ENCODE data around the gene ZBTB5. TPM values are rescaled to one million over a fixed set of nuclear protein-coding genes. Genes with fewer than 3 reads are reported as not detected.

The ZBTB5 gene
- polyA plus RNA-seq, 2 of the 4 experiments (the other 2 are of a cell fraction), result 12.4 to 18.1 TPM

GRCh38 chr9:37501957-37502596 lies 36.8 kb upstream of the ZBTB5 start:
- TF ChIP-seq CHD2 (IDR thresholded peaks at IDR 0.05; ENCODE audit: low read length, partially characterized antibody) (no peak), NPAS2 (CRISPR knock-in tag; IDR thresholded peaks at IDR 0.05; ENCODE audit: borderline replicate concordance) (no peak), ZFP36 (IDR thresholded peaks at IDR 0.05; ENCODE audit: borderline replicate concordance, partially characterized antibody) (no peak), BCL3 (IDR thresholded peaks at IDR 0.05) (no peak), JUN (IDR thresholded peaks at IDR 0.05) (no peak), PHF8 (IDR thresholded peaks at IDR 0.05; ENCODE audit: borderline replicate concordance, low read depth) (no peak), EP300 (IDR thresholded peaks at IDR 0.05) (no peak)
- ATAC-seq, result no peak
- no peak for FAIRE-seq
- Histone ChIP-seq H3K4me2 (no peak overlapping the region), H3K4me3 (no peak overlapping the region), H3K27ac (no peak overlapping the region), H3K4me1 (no peaks in the 10 kb centered on the region), H3K9me3 (no peaks in the 10 kb centered on the region)
- POLR2A ChIA-PET, result no interaction called here
- DNase-seq (ENCODE audit: low read depth in 1 of 2, low spot score in 1 of 2), result no peak
- CTCF ChIA-PET, result interaction anchor here (0.6 kb wide), 1 partner anchor 20 kb away, joined by 3 read pairs; no protein-coding TSS in a partner anchor
- 99% methylated on average over 2 of the region's 2 CpGs for WGBS (ENCODE audit: missing lambda C conversion rate)

GRCh38 chr9:37499297-37499696 lies 34.0 kb upstream of the ZBTB5 start:
- H3K4me3 ChIP-seq, result no peak overlapping the region
- peak overlapping the region in 1 of 2 experiments; percentile 20; a peak in 2 of 6 replicates for H3K27ac ChIP-seq
- H3K4me2 ChIP-seq, result no peak overlapping the region
- no peaks in the 10 kb centered on the region for H3K9me3 ChIP-seq
- no peak for TF ChIP-seq JUN (IDR thresholded peaks at IDR 0.05)
- TF ChIP-seq NFE2L2 (conservative IDR thresholded peaks at IDR 0.05; ENCODE audit: low read length), result peak; percentile 93
- peak; percentile 94 for TF ChIP-seq MAFK (IDR thresholded peaks at IDR 0.05; ENCODE audit: partially characterized antibody)
- DNase-seq (ENCODE audit: low read depth in 1 of 2, low spot score in 1 of 2), result no peak
- POLR2A ChIA-PET, result no interaction called here
- H3K4me1 ChIP-seq, result no peaks in the 10 kb centered on the region
- no peak for ATAC-seq
- CTCF ChIA-PET, result no interaction called here
- WGBS (ENCODE audit: missing lambda C conversion rate), result 95% methylated on average over 6 of the region's 6 CpGs
- no peak for FAIRE-seq

GRCh38 chr9:37498457-37498856 lies 33.2 kb upstream of the ZBTB5 start:
- ChIA-PET CTCF (interaction anchor here (0.8 to 1.2 kb wide), 2 partner anchors 11 to 15 kb away, joined by 3 to 5 read pairs; no protein-coding TSS in a partner anchor), POLR2A (no interaction called here)
- no peak overlapping the region for H3K4me3 ChIP-seq
- DNase-seq (ENCODE audit: low read depth in 1 of 2, low spot score in 1 of 2) (no peak), FAIRE-seq (no peak), ATAC-seq (no peak)
- TF ChIP-seq SMC3 (IDR thresholded peaks at IDR 0.05), result no peak
- TF ChIP-seq MAFK (IDR thresholded peaks at IDR 0.05; ENCODE audit: partially characterized antibody), result peak; percentile 75
- WGBS (ENCODE audit: missing lambda C conversion rate), result 91% methylated on average over 3 of the region's 3 CpGs
- no peak overlapping the region for H3K4me2 ChIP-seq
- H3K9me3 ChIP-seq, result no peaks in the 10 kb centered on the region
- H3K4me1 ChIP-seq, result no peaks in the 10 kb centered on the region
- H3K27ac ChIP-seq, result no peak overlapping the region

GRCh38 chr9:37497320-37497719 lies 32.1 kb upstream of the ZBTB5 start:
- WGBS (ENCODE audit: missing lambda C conversion rate), result 97% methylated on average over 3 of the region's 3 CpGs
- Histone ChIP-seq H3K4me2 (no peak overlapping the region), H3K4me1 (no peaks in the 10 kb centered on the region), H3K4me3 (no peak overlapping the region), H3K9me3 (no peaks in the 10 kb centered on the region), H3K27ac (no peak overlapping the region)
- FAIRE-seq (no peak), ATAC-seq (no peak), DNase-seq (ENCODE audit: low read depth in 1 of 2, low spot score in 1 of 2) (no peak)
- TF ChIP-seq KDM5A (IDR thresholded peaks at IDR 0.05) (no peak), HMGXB4 (CRISPR knock-in tag; IDR thresholded peaks at IDR 0.05; ENCODE audit: borderline replicate concordance) (no peak), RCOR1 (IDR thresholded peaks at IDR 0.05; ENCODE audit: low read depth, low read length) (no peak), POLR2AphosphoS2 (conservative IDR thresholded peaks at IDR 0.05; ENCODE audit: low read length) (no peak), EP300 (IDR thresholded peaks at IDR 0.05) (no peak), ESRRA (IDR thresholded peaks at IDR 0.05; ENCODE audit: borderline replicate concordance, low read length) (no peak), CHD2 (IDR thresholded peaks at IDR 0.05; ENCODE audit: low read length, partially characterized antibody) (no peak), CBX8 (IDR thresholded peaks at IDR 0.05) (no peak), EHF (CRISPR knock-in tag; IDR thresholded peaks at IDR 0.05) (no peak), JUN (IDR thresholded peaks at IDR 0.05) (no peak)
- TF ChIP-seq, protein P1, sequence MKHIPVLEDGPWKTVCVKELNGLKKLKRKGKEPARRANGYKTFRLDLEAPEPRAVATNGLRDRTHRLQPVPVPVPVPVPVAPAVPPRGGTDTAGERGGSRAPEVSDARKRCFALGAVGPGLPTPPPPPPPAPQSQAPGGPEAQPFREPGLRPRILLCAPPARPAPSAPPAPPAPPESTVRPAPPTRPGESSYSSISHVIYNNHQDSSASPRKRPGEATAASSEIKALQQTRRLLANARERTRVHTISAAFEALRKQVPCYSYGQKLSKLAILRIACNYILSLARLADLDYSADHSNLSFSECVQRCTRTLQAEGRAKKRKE (CRISPR knock-in tag; IDR thresholded peaks at IDR 0.05; ENCODE audit: low read depth), result no peak
- POLR2A ChIA-PET, result no interaction called here
- CTCF ChIA-PET, result no interaction called here

Measured in A549 (cell line).